ENCODE results near the gene MOB1B.

GRCh38 chr4:70914631-70915030 lies 12.5 kb downstream of the MOB1B start:
- TF ChIP-seq POLR2A (IDR thresholded peaks at IDR 0.05), result no peak
- TF ChIP-seq, protein P1, sequence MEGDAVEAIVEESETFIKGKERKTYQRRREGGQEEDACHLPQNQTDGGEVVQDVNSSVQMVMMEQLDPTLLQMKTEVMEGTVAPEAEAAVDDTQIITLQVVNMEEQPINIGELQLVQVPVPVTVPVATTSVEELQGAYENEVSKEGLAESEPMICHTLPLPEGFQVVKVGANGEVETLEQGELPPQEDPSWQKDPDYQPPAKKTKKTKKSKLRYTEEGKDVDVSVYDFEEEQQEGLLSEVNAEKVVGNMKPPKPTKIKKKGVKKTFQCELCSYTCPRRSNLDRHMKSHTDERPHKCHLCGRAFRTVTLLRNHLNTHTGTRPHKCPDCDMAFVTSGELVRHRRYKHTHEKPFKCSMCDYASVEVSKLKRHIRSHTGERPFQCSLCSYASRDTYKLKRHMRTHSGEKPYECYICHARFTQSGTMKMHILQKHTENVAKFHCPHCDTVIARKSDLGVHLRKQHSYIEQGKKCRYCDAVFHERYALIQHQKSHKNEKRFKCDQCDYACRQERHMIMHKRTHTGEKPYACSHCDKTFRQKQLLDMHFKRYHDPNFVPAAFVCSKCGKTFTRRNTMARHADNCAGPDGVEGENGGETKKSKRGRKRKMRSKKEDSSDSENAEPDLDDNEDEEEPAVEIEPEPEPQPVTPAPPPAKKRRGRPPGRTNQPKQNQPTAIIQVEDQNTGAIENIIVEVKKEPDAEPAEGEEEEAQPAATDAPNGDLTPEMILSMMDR (IDR thresholded peaks at IDR 0.05), result no peak

Data from vagina (tissue), 2 donors.